HG02884 (cell line): ENCODE data around the gene SDK2.
"Not testable (repeated sequence)": the region's sequence is repeated elsewhere in the genome, so short reads cannot be mapped to it uniquely, and the experiment has no call there.

Experiments used
- ATAC-seq: cut with Tn5 transposase; IDR thresholded peaks from one replicate; pipeline ENCODE4 v1.9.1; 2021; ENCODE audit warnings: mild to moderate bottlenecking, moderate library complexity; ENCODE audit not compliant: unreplicated experiment

Gene SDK2

DNA sequence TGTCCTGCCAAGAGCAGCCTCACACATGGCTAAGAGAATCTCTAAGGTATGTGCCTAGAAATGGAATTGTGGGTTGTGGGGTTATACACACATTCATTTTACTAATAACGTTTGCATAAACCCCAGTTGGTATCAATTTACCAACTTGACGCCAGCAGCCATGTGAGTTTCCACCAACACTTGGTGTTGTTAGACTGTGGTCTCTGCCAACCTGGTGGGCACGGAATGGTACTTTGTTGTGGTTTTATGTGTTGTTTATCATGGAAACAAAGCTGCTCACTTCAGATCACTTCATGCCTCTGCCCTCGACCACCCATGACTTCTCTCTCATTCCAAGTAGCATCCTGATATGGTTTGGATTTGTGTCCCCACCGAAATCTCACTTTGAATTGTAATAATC, 180.4 kb downstream of the SDK2 start:
- no peak for ATAC-seq

DNA sequence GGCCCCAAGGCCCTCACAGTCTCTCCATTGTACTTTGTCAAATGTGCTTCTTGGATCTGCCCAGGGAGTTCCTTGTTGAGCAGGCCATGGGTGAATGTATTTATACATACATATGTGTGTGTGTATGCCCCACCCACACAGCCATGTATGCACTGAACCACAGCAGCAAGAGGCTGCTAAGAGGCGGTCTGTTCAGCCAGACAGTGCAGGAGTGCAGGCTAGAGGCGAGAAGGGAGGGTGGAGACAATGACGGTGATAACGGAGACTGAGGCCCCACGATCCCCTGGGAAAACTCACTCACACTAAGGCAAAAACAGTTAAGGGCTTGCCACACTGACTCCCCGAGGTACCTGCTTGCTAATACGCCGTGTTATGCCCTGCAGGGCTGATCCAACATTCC, 181.4 kb downstream of the SDK2 start:
- ATAC-seq: no peak

DNA sequence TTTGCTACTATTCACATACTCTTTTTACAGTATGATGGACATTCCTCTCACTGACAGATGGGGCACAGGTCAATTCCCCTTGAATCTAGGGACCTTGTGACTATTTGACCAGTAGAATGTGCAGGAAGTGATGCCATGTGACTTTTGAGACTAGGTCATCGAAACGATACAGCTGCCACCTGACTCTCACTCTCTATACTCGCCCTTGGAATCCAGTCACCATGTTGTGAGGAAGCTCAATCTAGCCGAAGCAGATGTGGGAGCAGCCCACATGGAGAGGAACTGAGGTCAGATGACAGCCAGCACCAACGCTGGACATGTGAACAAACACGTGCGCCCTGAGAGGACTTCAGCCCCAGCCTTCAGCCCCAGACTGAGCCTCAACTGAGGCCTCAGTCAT, 184.3 kb downstream of the SDK2 start:
- no peak for ATAC-seq

DNA sequence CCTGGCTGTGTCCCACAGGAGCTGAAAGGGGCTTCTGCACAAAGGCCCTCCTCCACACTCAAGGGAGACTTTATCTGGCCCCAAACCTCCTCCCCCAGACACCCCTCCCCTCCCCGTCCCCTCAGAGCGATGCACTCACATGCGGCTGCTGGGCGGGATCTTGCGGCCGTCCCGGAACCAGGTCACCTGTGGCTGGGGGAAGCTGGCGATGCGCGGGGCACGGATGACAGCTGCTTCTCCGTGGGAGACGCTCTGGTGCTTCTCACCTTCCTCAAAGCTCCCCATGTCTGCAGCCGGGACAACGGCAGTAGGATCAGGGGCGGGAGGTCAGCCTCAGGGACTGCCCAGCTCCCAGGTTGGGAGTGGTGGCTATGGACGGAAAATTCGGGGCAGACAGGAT, 188.5 kb downstream of the SDK2 start:
- ATAC-seq: no peak

DNA sequence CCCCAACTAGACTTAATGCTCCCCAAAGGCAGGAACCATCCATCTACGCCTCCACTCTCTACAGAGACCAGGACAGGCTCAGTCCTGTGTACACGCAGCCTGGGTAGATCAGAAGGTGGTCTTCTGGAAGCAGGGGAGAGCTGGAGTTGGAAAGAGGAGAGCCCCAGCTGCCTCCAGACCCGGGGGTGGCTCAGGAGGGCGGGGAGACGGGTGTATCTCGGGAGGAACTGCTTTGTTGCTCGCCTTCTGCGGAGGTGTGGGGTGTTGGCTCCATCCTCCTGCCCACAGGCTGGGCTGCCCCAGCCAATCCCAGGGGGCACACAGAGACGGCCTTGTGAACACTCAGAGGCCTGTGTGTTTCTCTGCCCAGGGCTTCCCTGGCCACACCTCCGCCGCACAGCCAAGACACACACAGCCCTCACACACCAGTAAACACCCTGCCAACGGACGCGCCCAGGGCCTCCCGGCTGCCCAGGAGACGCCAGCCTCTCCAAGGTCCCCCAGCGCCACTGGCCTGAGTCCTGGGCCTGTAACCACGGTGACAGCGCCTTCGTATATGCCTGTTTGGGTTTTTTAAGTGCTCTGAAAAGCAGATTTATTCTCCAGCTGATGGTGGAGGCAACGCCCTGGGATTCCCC, 189.1 kb downstream of the SDK2 start:
- ATAC-seq: no peak

DNA sequence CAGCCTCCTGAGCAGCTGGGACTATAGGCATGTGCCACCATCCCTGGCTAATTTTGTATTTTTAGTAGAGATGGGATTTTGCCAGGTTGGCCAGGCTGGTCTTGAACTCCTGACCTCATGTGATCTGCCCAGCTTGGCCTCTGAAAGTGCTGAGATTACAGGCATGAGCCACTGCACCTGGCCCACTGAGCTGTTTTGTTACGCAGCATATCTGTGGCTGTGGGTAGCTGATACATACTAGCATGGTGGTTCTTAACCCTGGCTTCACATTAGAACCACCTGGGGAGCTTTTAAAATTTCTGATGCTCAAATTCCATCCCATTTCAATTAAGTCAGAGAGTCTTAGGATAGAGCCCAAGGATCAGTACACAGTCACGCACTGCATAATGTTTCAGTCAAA, 190.8 kb downstream of the SDK2 start:
- not testable (repeated sequence) for ATAC-seq

DNA sequence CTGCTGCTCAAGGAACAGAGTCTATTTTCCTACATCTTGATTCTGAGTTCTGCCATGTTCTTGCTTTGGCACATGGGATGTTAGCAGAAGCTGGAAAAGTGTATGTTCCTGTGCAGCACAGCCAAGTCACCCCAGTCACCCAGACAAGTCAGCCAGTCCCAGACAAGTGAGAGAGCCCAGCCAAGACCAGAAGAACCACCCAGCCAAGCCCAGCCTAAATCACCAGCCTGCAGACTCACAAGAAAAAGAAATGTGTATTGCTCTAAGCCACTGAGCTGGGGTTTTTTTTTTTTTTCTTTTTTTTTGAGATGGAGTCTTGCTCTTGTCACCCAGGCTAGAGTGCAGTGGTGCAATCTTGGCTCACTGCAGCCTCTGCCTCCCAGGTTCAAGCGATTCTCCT, 191.2 kb downstream of the SDK2 start:
- ATAC-seq: no peak

DNA sequence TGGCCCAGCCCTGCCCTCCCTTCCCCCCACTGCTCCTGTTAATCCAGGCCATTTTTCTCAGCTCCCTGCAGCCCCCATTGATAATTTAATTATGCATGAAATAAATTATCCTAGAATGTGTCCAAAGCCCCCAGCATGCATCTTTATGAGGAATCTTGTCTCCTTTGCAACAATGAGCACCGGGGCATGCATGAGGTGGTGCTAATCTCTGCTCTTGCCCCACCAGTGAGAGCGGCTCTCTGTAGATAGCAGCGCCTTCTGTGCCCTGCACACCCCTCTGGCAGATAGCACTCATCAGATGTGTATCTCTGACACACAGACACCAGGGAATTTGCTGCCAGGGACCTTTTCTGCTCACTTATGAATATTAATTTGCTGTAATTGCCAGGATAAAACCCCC, 192.2 kb downstream of the SDK2 start:
- no peak for ATAC-seq

DNA sequence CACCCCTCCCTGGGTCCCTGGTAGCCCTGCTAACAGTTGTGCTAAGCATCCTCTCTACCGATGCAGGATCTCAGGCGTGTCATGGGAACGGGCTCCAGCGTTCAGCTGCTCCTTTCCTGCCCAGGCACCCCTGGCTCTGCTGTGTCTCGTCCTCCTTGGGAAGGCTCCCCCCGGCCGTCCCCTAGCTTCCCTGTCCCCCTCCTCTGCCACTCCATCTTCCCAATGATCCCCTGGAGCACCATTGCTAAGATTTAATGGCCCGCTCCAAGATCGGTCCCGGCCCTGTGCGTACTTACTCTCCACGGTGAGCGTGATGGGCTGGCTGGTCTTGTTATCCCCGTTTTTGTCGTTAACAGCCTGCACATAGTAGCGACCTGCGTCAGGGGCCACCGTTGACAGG, 196.9 kb downstream of the SDK2 start:
- no peak for ATAC-seq

DNA sequence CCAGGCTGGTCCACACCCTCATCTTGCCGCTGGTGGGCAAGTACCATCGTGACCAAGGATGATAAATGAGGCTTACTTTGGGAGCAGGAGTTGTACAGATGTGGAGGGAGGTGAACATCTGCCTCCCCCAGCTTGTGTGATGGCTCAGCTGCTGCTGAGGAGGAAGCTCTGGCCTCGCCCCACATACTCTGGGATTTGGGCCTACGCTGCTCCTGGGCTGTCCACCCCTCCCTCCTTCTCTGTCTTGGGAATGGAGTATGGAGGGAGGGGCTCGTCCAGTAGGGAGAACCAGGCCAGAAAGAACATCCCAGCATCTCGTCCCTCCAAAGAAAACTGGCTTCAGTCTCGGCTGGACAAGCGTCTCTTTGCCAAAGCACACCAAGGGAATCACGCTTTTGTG, 197.6 kb downstream of the SDK2 start:
- no peak for ATAC-seq

DNA sequence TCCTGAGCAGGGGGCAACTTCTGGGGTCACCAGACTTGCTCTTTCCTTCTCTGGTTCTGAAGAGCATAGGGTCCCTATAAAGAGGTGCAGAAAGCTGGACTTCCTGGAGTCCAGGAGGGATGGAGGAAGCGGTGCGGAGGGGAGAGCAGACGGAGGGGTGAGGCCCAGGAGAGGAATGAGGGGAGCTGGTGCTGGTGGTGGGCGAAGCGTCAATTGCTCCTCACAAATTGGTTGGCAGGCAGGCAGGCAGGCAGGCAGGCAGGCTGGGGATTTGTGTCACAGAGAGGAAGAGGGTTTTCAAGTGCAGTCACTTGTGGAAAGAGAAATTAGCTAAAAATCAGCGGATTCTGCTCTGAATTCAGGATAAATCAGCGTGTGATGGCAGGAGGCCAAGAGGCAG, 198.8 kb downstream of the SDK2 start:
- ATAC-seq: no peak

DNA sequence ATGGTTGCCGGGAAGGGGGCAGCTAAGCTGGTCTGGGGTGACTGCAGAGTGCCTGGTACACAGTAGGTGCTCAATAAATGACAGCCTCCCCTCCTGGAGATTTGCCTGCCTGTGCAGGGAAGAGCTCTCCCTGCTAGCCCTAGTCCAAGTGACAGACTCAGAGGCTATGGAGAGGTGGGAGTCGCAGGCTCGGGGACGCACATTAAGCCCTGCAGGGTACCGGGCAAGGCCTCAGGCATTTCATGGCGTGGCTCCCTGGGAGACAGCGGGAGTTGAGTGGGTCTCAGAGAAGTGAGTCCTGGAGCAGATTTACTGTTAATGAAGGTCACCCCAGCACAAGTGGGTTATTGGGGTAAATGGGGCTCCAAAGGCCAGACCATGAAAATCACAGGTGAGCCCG, 200.2 kb downstream of the SDK2 start:
- ATAC-seq: no peak

DNA sequence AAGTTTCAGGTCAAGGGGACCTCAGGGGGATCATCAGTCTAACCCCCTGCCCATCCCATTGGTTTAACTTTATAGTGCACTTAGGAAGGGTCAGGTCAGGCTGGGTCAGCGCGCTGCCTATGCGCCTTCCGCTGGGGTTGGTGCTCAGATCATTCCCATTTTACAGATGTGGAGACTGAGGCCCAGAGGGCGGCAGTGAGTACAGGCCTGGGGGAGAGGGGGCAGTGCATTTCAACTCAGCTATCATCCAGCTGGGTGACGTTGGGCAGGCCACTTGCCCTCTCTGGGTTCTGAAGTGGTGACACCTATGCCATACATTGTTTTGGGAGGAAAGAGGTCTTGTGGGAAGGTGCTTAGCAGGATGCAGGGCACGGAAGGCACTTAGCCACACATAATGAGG, 204.6 kb downstream of the SDK2 start:
- no peak for ATAC-seq

DNA sequence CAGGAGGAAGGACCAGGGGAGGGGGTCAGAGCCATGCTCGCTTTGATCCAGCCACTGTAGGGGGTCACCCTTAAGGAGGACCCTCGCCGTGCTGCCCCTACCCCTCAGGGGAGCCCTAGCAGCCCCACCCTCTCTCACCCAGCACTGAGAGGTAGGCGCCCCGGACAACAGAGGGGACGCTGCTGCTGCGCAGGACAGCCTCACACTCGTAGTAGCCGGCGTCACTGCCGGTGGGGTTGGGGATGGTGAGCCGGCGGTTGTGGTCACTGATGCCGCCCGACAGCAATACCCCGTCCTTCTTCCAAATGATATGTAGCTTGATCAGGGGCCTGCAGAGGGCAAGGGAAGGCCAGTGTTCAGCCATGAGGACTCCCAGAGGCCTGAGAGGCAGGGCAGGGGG, 206.4 kb downstream of the SDK2 start:
- ATAC-seq: no peak

DNA sequence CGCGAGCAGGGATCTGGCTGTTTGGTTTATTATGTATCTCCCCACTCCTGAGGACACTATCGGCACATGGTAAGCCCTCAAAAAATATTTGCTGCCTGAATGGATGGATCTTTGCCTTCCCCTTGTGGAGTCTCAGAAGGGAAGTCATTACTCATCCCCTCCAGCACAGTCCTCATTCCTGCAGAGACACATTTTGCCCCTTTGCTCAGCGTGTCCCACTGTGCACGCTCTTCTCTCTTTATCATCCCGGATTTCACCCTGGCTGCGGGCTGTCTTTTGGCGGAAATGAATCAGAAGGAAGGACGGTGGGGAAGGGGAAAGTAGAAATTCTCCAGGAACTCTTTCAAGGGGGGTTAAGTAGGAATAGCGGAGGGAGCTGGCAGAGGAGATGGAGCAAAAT, 207.3 kb downstream of the SDK2 start:
- ATAC-seq: no peak

DNA sequence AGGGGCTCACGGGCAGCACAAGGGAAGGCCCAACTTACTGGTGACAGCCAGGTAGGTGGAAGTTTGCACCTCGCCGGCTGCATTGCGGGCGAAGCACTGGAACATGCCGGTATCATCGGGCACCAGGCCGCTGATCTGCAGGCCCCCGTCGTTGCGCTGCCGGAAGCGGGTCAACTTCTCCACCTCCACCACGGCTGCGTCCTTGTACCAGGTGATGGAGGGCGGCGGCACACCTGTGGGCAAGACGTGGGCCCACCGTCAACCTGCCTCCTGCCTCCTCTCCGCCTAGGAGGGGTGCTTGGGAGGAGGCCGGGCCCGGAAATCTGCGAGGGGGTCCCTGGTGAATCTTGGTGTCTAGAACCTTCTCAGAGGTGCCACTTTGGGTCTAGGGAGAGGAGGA, 208.8 kb downstream of the SDK2 start:
- ATAC-seq: no peak

DNA sequence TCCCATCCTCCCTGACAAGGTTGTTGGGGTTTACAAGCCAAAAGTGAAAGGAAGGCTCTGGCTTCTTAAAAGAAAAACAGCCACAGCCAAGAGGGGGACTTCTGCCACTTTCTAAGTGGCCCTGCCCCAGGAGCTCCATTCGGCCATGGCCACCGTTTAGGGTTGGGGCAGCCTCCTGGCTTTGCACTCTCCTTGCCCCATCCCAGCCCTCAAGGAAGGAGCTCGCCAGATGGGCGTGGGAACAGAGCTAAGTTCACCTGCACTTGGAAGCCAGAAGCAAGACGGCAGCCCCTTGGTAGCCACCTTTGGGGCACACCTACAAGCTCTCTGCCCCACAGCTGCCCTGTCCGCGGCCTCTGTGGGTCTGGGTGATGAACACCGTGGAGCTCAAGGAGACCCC, 210.1 kb downstream of the SDK2 start:
- ATAC-seq: no peak

DNA sequence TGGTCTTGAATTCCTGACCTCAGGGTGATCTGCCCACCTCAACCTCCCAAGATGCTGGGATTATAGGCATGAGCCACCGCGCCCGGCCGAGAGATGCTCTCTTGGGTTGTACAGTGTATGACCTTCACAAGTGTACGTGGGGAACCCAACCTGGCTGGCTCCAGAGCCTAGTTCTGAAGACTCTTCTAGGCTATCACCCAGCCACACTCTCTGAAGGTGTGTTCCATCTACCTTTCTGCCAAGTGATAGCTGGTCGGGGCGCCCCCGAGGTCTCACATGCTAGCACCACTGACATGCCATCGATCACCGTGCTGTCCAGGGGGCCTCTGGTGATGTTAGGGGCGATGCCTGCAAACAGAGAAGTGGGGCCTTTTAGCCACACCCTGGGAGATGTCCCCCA, 210.7 kb downstream of the SDK2 start:
- ATAC-seq: no peak

DNA sequence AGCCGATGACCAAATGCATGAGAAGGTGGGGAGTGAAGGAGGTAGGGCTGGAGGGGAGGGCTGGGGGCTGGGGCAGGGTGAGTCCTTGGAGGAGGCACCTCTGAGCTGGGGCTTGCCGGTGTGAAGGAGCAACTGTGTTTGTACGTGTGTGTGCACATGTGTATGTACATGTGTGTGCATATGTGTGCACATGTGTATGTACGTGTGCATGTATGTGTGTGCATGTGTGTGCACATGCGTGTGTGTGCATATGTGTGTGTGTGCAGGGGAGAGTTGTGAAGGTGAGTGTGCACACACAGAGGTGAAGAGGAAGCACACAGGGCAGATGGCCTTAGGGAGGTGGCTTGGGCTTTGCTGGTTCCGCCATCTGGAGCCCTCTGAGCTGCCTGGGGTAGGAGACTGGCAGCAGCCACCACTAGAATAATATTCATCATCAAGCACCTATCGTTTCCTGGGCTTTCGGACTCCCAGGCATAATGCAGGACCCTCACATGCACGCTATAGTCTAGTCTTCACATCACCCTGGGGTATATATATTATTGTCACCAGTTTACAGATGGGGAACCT, 211.5 kb downstream of the SDK2 start:
- ATAC-seq: no peak

DNA sequence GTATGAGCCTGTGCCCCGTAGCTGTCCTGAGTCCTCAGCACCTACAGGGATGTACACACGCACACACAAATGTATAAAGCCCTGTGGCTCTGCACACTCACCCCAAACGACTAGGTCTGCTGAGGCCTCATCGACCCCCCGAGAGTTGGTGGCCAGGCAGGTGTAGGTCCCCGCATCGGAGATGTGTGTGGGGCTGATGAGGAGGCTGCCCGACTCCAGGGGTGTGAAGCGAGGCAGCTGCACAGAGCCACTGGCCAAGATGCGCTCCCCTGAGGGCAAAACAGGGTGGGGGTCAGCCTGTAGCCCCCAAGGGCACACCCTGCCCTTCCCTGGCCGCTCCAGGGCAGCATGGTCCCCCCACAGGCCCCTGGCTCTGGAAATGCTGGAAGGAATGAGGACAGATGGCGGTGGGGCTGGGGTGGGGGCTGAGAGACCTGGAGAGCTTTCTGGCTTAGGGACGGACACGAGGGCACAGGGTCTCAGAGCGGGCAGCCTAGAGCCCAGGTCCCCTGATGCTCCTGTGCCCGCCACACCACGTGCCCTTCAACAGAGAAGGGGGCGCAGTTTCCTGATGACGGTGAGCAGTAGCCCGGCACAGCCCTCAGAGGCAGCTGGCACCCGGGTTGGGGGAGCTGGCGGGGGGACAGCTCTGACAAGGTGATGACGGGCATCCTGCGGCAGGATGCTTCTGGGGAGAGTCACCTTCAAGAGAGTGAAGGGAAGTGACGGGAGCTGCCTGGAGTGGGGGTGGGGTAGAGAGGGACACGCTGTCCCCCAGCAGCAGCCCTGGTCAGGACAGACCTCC, 212.6 kb downstream of the SDK2 start:
- no peak for ATAC-seq

DNA sequence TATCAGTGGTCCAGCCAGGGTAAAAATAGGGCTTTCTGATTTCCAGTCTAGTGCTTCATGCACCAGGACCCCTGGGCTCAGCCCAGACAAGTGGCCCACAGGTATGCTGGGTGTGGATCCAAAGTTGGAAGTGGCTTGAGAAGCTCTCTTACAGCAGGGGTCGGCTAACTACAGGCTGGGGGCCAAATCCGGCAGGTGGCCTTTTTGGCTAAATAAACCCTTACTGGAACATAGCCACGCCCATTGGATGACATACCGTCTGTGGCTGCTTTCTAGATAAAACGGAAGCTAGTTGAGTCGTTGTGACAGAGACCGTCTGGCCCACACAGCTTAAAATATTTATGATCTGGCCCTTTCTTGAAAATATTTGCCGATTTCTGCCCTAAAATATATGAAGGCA, 213.4 kb downstream of the SDK2 start:
- ATAC-seq: no peak

DNA sequence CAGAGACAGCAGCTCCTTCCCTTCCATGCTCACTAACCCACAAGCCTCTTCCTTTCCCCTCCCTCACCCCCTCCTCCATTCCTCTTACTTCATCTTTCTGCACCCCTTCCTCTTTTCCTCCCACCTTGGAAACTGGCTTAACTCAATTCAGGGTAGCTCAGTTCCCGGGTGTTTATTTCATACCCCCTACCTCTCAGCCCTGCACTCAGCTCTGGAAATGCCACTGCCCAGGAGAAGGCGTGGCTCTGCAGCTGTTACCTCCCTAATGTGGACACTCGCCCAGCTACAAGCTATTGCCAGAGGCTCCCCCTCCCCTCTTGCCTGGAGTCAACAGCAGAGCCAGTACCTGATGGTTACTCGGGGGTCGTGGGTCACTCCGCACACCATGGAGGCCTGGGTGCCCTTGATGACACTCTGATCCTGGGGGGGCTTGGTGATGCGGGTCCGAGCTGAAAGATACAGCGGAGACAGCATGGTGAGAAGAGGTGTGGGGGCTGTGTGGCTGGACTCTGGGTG, 214.0 kb downstream of the SDK2 start:
- no peak for ATAC-seq
